BJ (cell line): ENCODE measurements around the gene TPMT. TPM values are rescaled to one million over a fixed set of nuclear protein-coding genes. Genes with fewer than 3 reads are reported as not detected.

Source experiments
- CTCF ChIA-PET: fragments of 350-600 bp; formaldehyde crosslinking; extraction: SDS; loops from one replicate; lab custom pipeline; 2021; ENCODE audit warnings: antibody characterized with exemption, inconsistent platforms; lab: Yijun Ruan, JAX
- POLR2A ChIA-PET: fragments of 300-600 bp; sonication (Branson Sonifier 250); formaldehyde crosslinking; extraction: SDS; loops from one replicate; lab custom pipeline; 2021; ENCODE audit warnings: antibody characterized with exemption; lab: Charles Lee
- DNase-seq: peaks from one replicate; pipeline ENCODE4 v3.0.0-alpha.2; 2011; ENCODE audit warnings: low read depth
- H3K27me3 ChIP-seq: 2 replicates; pipeline ENCODE4 v1.6.0; 2011; ENCODE audit warnings: low read length; ENCODE audit not compliant: control insufficient read depth, insufficient read depth
- H3K36me3 ChIP-seq: 2 replicates; pipeline ENCODE4 v1.5.1; 2011; ENCODE audit warnings: low read length; ENCODE audit not compliant: control insufficient read depth, insufficient read depth
- H3K4me3 ChIP-seq: 2 replicates; pipeline ENCODE4 v1.5.1; 2011; ENCODE audit warnings: low read depth, mild to moderate bottlenecking, control low read depth, low read length
- polyA plus RNA-seq: library from polyadenylated mRNA; depleted of rRNA; stranded (reverse); fragments of >200 nt; gene quantifications from 2 replicates; pipeline ENCODE4 v1.2.3, GENCODE V29; 2011
- TF ChIP-seq, protein P1 (sequence below): IDR thresholded peaks from 2 replicates; pipeline ENCODE4 v1.5.1; 2011; ENCODE audit warnings: low read depth, mild to moderate bottlenecking, control low read depth, inconsistent platforms, low read length, moderate library complexity; ENCODE audit not compliant: insufficient read depth

Gene TPMT
- polyA plus RNA-seq, 1 experiment: 10.9 TPM

DNA sequence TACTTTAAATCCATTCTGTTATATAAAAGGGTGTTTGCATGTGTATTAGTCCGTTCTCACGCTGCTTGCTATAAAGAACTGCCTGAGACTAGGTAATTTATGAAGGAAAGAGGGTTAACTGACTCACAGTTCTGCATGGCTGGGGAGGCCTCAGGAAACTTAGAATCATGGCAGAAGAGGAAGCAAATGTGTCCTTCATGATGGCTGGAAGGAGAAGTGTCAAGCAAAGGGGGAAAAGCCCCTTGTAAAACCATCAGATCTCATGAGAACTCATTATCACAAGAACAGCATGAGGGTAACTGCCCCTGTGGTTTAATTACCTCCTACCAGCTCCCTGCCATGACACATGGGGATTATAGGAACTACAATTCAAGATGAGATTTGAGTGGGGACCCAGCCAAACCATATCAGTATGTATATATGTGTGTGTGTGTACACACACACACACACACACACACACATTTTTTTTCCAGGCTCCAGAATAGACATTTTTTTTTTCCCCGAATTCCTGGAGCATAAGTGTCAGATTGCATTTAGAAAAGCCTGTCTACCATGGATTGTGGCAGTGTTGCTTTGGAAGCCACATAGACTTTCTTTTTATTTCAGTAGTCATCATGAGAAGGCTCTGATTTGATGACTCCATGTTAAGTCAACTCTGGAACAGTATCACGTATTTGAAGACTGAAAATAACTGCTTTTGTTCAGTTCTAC lies 31.8 kb upstream of the TPMT start:
- Histone ChIP-seq H3K27me3 (no peaks in the 10 kb centered on the region), H3K36me3 (no peaks in the 10 kb centered on the region; the same call in 1 of the 2 replicates), H3K4me3 (no peak overlapping the region)
- POLR2A ChIA-PET: no interaction called here
- no peak for DNase-seq
- CTCF ChIA-PET: no interaction called here
- TF ChIP-seq, protein P1, sequence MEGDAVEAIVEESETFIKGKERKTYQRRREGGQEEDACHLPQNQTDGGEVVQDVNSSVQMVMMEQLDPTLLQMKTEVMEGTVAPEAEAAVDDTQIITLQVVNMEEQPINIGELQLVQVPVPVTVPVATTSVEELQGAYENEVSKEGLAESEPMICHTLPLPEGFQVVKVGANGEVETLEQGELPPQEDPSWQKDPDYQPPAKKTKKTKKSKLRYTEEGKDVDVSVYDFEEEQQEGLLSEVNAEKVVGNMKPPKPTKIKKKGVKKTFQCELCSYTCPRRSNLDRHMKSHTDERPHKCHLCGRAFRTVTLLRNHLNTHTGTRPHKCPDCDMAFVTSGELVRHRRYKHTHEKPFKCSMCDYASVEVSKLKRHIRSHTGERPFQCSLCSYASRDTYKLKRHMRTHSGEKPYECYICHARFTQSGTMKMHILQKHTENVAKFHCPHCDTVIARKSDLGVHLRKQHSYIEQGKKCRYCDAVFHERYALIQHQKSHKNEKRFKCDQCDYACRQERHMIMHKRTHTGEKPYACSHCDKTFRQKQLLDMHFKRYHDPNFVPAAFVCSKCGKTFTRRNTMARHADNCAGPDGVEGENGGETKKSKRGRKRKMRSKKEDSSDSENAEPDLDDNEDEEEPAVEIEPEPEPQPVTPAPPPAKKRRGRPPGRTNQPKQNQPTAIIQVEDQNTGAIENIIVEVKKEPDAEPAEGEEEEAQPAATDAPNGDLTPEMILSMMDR: no peak

DNA sequence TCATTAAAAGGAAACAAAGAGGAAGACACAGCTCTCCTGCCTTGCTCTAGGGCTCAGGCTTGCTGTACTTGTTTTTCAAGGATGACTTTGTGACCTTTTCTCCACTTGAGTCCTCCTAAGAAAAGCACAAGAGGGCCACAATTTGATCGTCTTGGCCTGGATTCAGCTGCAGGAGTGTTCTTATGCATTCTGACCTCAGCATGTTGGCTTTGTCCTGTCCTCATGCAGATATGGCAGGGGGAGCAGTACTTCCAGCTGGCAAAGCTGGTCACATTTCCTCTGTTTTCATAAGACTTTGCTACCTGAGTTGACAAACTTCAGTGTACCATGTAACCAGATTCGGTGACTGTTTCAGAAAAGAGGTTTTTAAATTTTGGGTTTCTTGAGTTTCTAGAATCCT lies 31.2 kb upstream of the TPMT start:
- POLR2A ChIA-PET: no interaction called here
- H3K36me3 ChIP-seq: no peaks in the 10 kb centered on the region; the same call in 1 of the 2 replicates
- no peak overlapping the region for H3K4me3 ChIP-seq
- DNase-seq: no peak
- CTCF ChIA-PET: no interaction called here
- TF ChIP-seq, protein P1: no peak
- no peaks in the 10 kb centered on the region for H3K27me3 ChIP-seq

GRCh38 chr6:18185624-18186023 lies 30.7 kb upstream of the TPMT start:
- Histone ChIP-seq H3K36me3 (no peaks in the 10 kb centered on the region; the same call in 1 of the 2 replicates), H3K27me3 (no peaks in the 10 kb centered on the region), H3K4me3 (no peak overlapping the region)
- TF ChIP-seq, protein P1: no peak
- CTCF ChIA-PET: no interaction called here
- POLR2A ChIA-PET: no interaction called here
- no peak for DNase-seq

DNA sequence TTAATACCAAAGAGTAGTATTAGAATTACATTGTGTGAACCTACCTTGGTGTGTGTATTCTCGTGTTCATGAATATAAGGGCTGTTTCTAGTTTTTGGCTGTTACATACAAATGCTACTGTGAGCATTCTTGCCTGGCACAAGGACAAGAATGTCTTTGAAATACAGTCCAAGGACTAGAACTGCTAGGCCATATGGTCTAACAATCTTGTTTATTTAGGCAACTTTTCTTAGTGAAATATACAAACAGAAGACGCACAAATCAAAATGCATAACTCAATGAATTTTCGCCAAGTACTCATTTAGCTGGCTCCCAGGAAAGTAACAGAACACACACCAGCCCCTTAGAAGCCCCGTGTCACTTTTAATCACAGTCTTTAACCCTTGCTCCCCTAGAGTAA lies 28.9 kb upstream of the TPMT start:
- CTCF ChIA-PET: no interaction called here
- POLR2A ChIA-PET: no interaction called here
- no peak overlapping the region for H3K4me3 ChIP-seq
- H3K36me3 ChIP-seq: no peaks in the 10 kb centered on the region; the same call in 1 of the 2 replicates
- DNase-seq: no peak
- TF ChIP-seq, protein P1: no peak
- H3K27me3 ChIP-seq: no peaks in the 10 kb centered on the region

GRCh38 chr6:18182568-18182967 lies 27.7 kb upstream of the TPMT start:
- CTCF ChIA-PET: no interaction called here

More at GRCh38 chr6:18182568-18182967, 27.7 kb upstream of the TPMT start:
- no peak for DNase-seq
- H3K36me3 ChIP-seq: no peaks in the 10 kb centered on the region
- TF ChIP-seq, protein P1: no peak
- no peak overlapping the region for H3K4me3 ChIP-seq
- no peaks in the 10 kb centered on the region for H3K27me3 ChIP-seq
- POLR2A ChIA-PET: no interaction called here
